Tibial nerve (tissue), 4 donors: Measurements from ENCODE around the gene ALLC. TPM values are rescaled to one million over a fixed set of nuclear protein-coding genes. Genes with fewer than 3 reads are reported as not detected.
A peak's percentile ranks its signal among the peaks of the same experiment; 100 is the strongest.

Source experiments
- DNase-seq, 2 donors: peaks; one replicate each; pipeline ENCODE4 v3.0.0-alpha.2; 2019; ENCODE audit warnings: low spot score in 2 of 2
- H3K27ac ChIP-seq, 4 donors: fragments of 200-600 bp; sonication (generic) in 3 of 4; one replicate each; pipeline ENCODE4 v1.5.1; 2017 to 2019; ENCODE audit warnings: mild to moderate bottlenecking in 1 of 4
- H3K27me3 ChIP-seq, 2 donors: fragments of 200-600 bp; sonication (generic) in 1 of 2; one replicate each; pipeline versions ENCODE4 v1.5.1 to v1.6.0; 2017 to 2019
- H3K36me3 ChIP-seq, 3 donors: fragments of 200-600 bp; sonication (generic); one replicate each; pipeline ENCODE4 v1.5.1; 2018 to 2019
- H3K4me1 ChIP-seq, 4 donors: fragments of 200-600 bp; sonication (generic) in 3 of 4; one replicate each; pipeline ENCODE4 v1.5.1; 2017 to 2019
- H3K4me3 ChIP-seq, 4 donors: fragments of 200-600 bp; sonication (generic) in 3 of 4; one replicate each; pipeline ENCODE4 v1.5.1; 2017 to 2019; ENCODE audit warnings: mild to moderate bottlenecking in 1 of 4, moderate library complexity in 1 of 4
- H3K9me3 ChIP-seq, 4 donors: fragments of 200-600 bp; sonication (generic) in 3 of 4; one replicate each; pipeline ENCODE4 v1.5.1; 2017 to 2019
- CTCF ChIP-seq, 5 experiments: fragments of 200-600 bp in 3 of 5; fragments of 450-650 bp in 2 of 5; sonication (generic) in 3 of 5; IDR thresholded peaks; one replicate each; pipeline ENCODE4 v1.5.1; 2016 to 2019; ENCODE audit warnings: antibody characterized with exemption in 5 of 5, mild to moderate bottlenecking in 3 of 5, moderate library complexity in 2 of 5
- EP300 ChIP-seq, 2 donors: sonication (generic); formaldehyde crosslinking; IDR thresholded peaks; one replicate each; pipeline ENCODE4 v1.6.1; 2017; ENCODE audit warnings: antibody characterized with exemption in 2 of 2, mild to moderate bottlenecking in 1 of 2
- POLR2A ChIP-seq, 2 donors: fragments of 450-650 bp; IDR thresholded peaks; one replicate each; pipeline ENCODE4 v1.6.1; 2017; ENCODE audit warnings: antibody characterized with exemption in 2 of 2, mild to moderate bottlenecking in 2 of 2, moderate library complexity in 2 of 2
- WGBS, 2 donors: methylation state at CpG; one replicate each; pipeline ENCODE4 v1.1.5; 2018; 5-methylcytosine and 5-hydroxymethylcytosine counted together
- total RNA-seq, 4 donors: library from RNA; depleted of rRNA; stranded (reverse); fragments of >200 nt; gene quantifications; one replicate each; pipeline ENCODE4 v1.1.0, GENCODE V29; 2016

Gene ALLC
- total RNA-seq, 4 donors from 2014 or later = 5.7 to 16.6 (median 12.2) TPM

DNA sequence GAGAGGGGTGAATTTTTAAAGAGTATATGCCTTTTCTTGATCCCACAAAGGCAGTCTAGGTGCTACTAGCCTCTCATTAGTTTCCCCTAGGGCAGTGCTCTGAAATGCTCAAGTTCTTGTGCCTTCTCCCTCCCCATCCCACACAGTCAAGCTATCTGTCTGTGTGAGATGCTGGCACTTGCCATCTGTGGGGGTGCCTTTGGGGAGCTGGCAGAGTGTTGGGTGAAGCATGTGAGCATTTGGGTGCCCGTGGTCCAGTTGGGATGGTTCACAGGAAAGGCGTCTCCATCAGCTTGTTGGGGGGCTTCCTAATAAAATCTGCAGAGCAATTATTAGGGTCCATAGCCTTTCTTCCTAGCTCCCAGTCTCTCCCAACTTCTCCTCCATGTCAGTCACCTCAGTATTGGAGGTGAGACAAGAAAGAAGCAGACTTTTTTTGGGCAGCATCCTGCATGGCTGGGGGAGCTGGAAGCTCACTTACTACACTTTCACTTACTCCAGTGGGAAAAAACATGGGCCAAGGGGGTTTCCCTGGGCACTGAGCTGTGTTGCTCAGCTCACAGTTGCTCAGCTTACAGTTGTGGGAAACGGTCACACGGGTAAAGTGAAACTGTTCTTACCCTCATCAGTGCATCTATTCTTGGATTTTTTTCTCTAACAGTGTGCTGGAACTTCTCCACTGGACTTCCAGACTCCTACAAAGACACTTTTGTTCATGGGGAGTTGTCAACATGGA lies 33.8 kb upstream of the ALLC start:
- TF ChIP-seq POLR2A (IDR thresholded peaks at IDR 0.05) (no peak), EP300 (IDR thresholded peaks at IDR 0.05) (no peak), CTCF (IDR thresholded peaks at IDR 0.05) (no peak)
- Histone ChIP-seq H3K27me3 (no peaks in the 10 kb centered on the region), H3K4me1 (peaks cover 0 to 5% (median 0%) of the 10 kb centered on the region in 4 donors), H3K27ac (no peak overlapping the region), H3K36me3 (no peaks in the 10 kb centered on the region), H3K4me3 (no peak overlapping the region), H3K9me3 (peaks cover 0 to 19% (median 0%) of the 10 kb centered on the region in 4 donors)
- 84% methylated on average over 4 of the region's 4 CpGs for WGBS, 2 donors
- DNase-seq = no peak

DNA sequence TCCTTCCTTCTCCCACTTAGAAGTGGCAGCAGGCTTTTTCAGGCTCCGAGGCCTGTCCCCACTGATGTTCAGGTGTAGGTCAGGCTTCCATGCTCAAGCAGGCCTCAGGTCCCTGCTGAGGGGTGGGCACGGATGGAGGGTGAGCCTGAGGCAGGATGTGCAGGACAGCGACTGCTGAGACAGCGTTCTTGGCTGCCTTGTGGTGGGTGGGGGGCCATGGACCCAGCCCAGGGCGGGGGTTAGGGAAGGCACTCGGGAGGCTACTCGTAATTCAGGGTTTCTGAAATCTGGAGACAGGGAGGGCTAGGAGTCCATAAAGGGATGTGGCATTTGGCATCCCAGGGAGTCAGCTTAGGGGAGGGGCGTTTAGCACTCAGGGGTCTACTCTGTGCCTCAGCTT lies 32.8 kb upstream of the ALLC start:
- Histone ChIP-seq H3K27me3 (no peaks in the 10 kb centered on the region), H3K4me3 (no peak overlapping the region), H3K36me3 (no peaks in the 10 kb centered on the region), H3K4me1 (peaks cover 0 to 5% (median 0%) of the 10 kb centered on the region in 4 donors), H3K27ac (no peak overlapping the region), H3K9me3 (peaks cover 0 to 19% (median 0%) of the 10 kb centered on the region in 4 donors)
- 91 to 94% methylated on average over 8 of the region's 8 CpGs for WGBS, 2 donors
- DNase-seq = no peak
- TF ChIP-seq POLR2A (IDR thresholded peaks at IDR 0.05) (no peak), EP300 (IDR thresholded peaks at IDR 0.05) (no peak), CTCF (IDR thresholded peaks at IDR 0.05) (no peak)

- no peaks in the 10 kb centered on the region for H3K36me3 ChIP-seq
- H3K27me3 ChIP-seq = no peaks in the 10 kb centered on the region
- H3K27ac ChIP-seq = peak overlapping the region in 3 of 4 donors; percentile 18 to 50 (median 43)
- peak in 1 of 2 donors; percentile 38 for TF ChIP-seq EP300 (IDR thresholded peaks at IDR 0.05)
- TF ChIP-seq CTCF (IDR thresholded peaks at IDR 0.05) = no peak
- TF ChIP-seq POLR2A (IDR thresholded peaks at IDR 0.05) = no peak
- H3K4me1 ChIP-seq = peaks cover 0 to 5% (median 0%) of the 10 kb centered on the region in 4 donors
- DNase-seq = peak in 1 of 2 donors; percentile 25
- 48 to 56% methylated on average over 11 to 12 of the region's 12 CpGs for WGBS, 2 donors
- H3K4me3 ChIP-seq = no peak overlapping the region
- H3K9me3 ChIP-seq = peaks cover 0 to 19% (median 0%) of the 10 kb centered on the region in 4 donors
Measured at GRCh38 chr2:3626118-3626811, 31.7 kb upstream of the ALLC start.

DNA sequence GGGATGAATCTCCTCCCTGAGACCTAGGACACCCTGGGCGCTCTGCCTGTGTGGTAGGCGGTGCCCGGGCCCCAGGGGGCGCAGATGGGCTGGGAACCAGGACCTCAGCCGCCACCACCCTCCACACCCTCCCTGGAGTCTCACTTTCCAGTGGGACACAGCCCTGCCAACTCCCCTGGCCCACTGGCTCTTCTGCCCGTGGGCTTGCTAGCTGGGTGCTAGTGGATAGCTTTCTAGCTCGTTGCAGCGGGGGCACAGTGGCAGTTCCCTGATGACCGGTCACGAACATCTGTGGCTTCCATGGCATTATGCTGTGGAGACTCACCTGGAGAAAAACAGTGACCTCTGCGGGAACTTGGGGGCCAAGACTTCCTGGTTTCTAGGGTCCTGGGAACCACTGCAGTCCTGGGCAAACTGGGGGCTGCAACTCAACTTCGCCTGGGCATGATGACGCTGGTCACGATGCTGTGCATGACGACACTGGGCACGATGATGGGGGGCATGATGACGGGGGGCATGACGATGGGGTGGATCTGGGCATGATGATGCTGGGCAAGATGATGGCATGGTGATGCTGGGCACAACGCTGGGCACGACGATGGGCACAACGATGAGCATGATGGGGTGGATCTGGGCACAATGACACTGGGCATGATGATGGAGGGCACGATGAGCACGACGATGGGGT lies 31.0 kb upstream of the ALLC start:
- DNase-seq = no peak
- no peaks in the 10 kb centered on the region for H3K36me3 ChIP-seq
- 79 to 87% methylated on average over 20 to 25 of the region's 25 CpGs for WGBS, 2 donors
- no peaks in the 10 kb centered on the region for H3K27me3 ChIP-seq
- H3K4me1 ChIP-seq = peaks cover 0 to 5% (median 0%) of the 10 kb centered on the region in 4 donors
- no peak overlapping the region for H3K4me3 ChIP-seq
- peaks cover 0 to 19% (median 0%) of the 10 kb centered on the region in 4 donors for H3K9me3 ChIP-seq
- TF ChIP-seq EP300 (IDR thresholded peaks at IDR 0.05) = no peak
- TF ChIP-seq CTCF (IDR thresholded peaks at IDR 0.05) = no peak
- no peak for TF ChIP-seq POLR2A (IDR thresholded peaks at IDR 0.05)
- peak overlapping the region in 3 of 4 donors; percentile 18 to 55 (median 50) for H3K27ac ChIP-seq
